B cell (primary cell): ENCODE measurements around the gene TK2. TPM values are rescaled to one million over a fixed set of nuclear protein-coding genes. Genes with fewer than 3 reads are reported as not detected.

ENCODE experiments used
- ATAC-seq: fragments of 200-7000 bp; cut with Tn5 transposase; one replicate; pipeline ENCODE4 v1.10.0; 2021; ENCODE audit warnings: low read depth, mild to moderate bottlenecking, moderate number of reproducible peaks, moderate library complexity
- CTCF ChIA-PET: fragments of 350-600 bp; sonication (Branson Sonifier 250); formaldehyde crosslinking; loops from one replicate; lab custom pipeline; 2021; ENCODE audit warnings: antibody characterized with exemption, inconsistent platforms; lab: Charles Lee
- POLR2A ChIA-PET: fragments of 350-600 bp; sonication (Branson Sonifier 250); formaldehyde crosslinking; loops from one replicate; lab custom pipeline; 2021; ENCODE audit warnings: antibody characterized with exemption; lab: Charles Lee
- DNase-seq: peaks from one replicate; pipeline ENCODE4 v3.0.0; 2013
- H2AFZ ChIP-seq: 2 replicates; pipeline ENCODE4 v1.6.1; 2012; ENCODE audit warnings: mild to moderate bottlenecking, low read depth, low read length; ENCODE audit not compliant: insufficient read depth, poor library complexity, severe bottlenecking
- H3K27ac ChIP-seq, 2 donors: 1 replicate in 1 of 2; 2 replicates in 1 of 2; pipeline ENCODE4 v1.5.1; 2012 to 2013; ENCODE audit warnings: low read length in 2 of 2, mild to moderate bottlenecking in 2 of 2, moderate library complexity in 1 of 2
- H3K27me3 ChIP-seq, 4 experiments: fragments of 200-600 bp in 1 of 4; sonication (generic) in 1 of 4; replicated peaks in 1 of 4; 1 replicate in 2 of 4; 2 replicates in 2 of 4; pipeline versions ENCODE4 v1.6.1 to v1.7.0; 2013 to 2016; ENCODE audit warnings: low read length in 3 of 4, mild to moderate bottlenecking in 2 of 4, mixed read lengths in 1 of 4, moderate library complexity in 1 of 4; ENCODE audit not compliant: insufficient read depth in 4 of 4, control insufficient read depth in 3 of 4; ENCODE audit errors: control extremely low read depth in 1 of 4
- H3K36me3 ChIP-seq, 2 experiments: replicated peaks in 1 of 2; 1 replicate in 1 of 2; 2 replicates in 1 of 2; pipeline versions ENCODE4 v1.6.1 to v1.7.1; 2013; ENCODE audit warnings: low read length in 1 of 2; ENCODE audit not compliant: insufficient read depth in 2 of 2, control insufficient read depth in 1 of 2; ENCODE audit errors: control extremely low read depth in 1 of 2, extremely low read depth in 1 of 2
- H3K4me1 ChIP-seq, 2 donors: fragments of 200-600 bp in 1 of 2; sonication (generic) in 1 of 2; 1 replicate in 1 of 2; 2 replicates in 1 of 2; pipeline versions ENCODE4 v1.5.1 to v1.6.1; 2013 to 2017; ENCODE audit warnings: low read length in 2 of 2; ENCODE audit not compliant: control insufficient read depth in 2 of 2, insufficient read depth in 2 of 2
- H3K4me2 ChIP-seq: replicated peaks from 2 replicates; pipeline ENCODE3; 2012; ENCODE audit warnings: mild to moderate bottlenecking, low read depth, low read length; ENCODE audit not compliant: poor library complexity, severe bottlenecking
- H3K4me3 ChIP-seq, 5 experiments: fragments of 200-600 bp in 1 of 5; sonication (generic) in 1 of 5; 1 replicate in 3 of 5; 2 replicates in 2 of 5; pipeline versions ENCODE4 v1.5.1 to v1.7.0; 2011 to 2016; ENCODE audit warnings: low read length in 4 of 5, mild to moderate bottlenecking in 4 of 5, low read depth in 2 of 5, control low read depth in 1 of 5, moderate library complexity in 1 of 5; ENCODE audit not compliant: insufficient read depth in 1 of 5; ENCODE audit errors: control extremely low read depth in 1 of 5, extremely low read depth in 1 of 5
- H3K79me2 ChIP-seq: fragments of 200-600 bp; sonication (generic); one replicate; pipeline ENCODE4 v1.6.0; 2016; ENCODE audit warnings: low read length; ENCODE audit not compliant: control insufficient read depth, insufficient read depth
- H3K9ac ChIP-seq: fragments of 200-600 bp; sonication (generic); 2 replicates; pipeline ENCODE4 v1.6.1; 2017; ENCODE audit warnings: mild to moderate bottlenecking, low read length, moderate library complexity
- H3K9me3 ChIP-seq, 3 donors: one replicate each; pipeline versions ENCODE4 v1.6.1 to v1.7.1; 2013; ENCODE audit warnings: low read length in 2 of 3; ENCODE audit not compliant: control insufficient read depth in 2 of 3, insufficient read depth in 1 of 3; ENCODE audit errors: control extremely low read depth in 1 of 3
- H4K20me1 ChIP-seq: 2 replicates; pipeline ENCODE4 v1.6.0; 2012; ENCODE audit warnings: mild to moderate bottlenecking, low read length; ENCODE audit not compliant: insufficient read depth, control insufficient read depth, poor library complexity, severe bottlenecking
- H3K27ac Mint-ChIP-seq: one replicate; pipeline ENCODE4 v1.8.0; 2021; ENCODE audit warnings: mixed read lengths
- H3K27me3 Mint-ChIP-seq: one replicate; pipeline ENCODE4 v1.8.0; 2021; ENCODE audit warnings: mixed read lengths
- H3K4me1 Mint-ChIP-seq: one replicate; pipeline ENCODE4 v1.8.0; 2021; ENCODE audit warnings: mixed read lengths
- H3K4me3 Mint-ChIP-seq: one replicate; pipeline ENCODE4 v1.8.0; 2021; ENCODE audit warnings: mixed read lengths
- H3K9me3 Mint-ChIP-seq: one replicate; pipeline ENCODE4 v1.8.0; 2022; ENCODE audit warnings: mixed read lengths; ENCODE audit not compliant: insufficient read depth
- CTCF ChIP-seq: fragments of 200-600 bp; IDR thresholded peaks from one replicate; pipeline ENCODE4 v1.8.0; 2022; ENCODE audit warnings: antibody characterized with exemption, mild to moderate bottlenecking
- EZH2 ChIP-seq: IDR thresholded peaks from 2 replicates; pipeline ENCODE4 v1.6.1; 2012; ENCODE audit warnings: borderline replicate concordance, low read depth, mild to moderate bottlenecking, moderate library complexity, low read length; ENCODE audit not compliant: insufficient read depth, poor library complexity, severe bottlenecking
- WGBS: methylation state at CpG from one replicate; pipeline ENCODE4 v1.1.5; 2013; ENCODE audit warnings: missing lambda C conversion rate; ENCODE audit not compliant: insufficient coverage; 5-methylcytosine and 5-hydroxymethylcytosine counted together
- intact Hi-C: fragments of 100-400 bp; cut with micrococcal nuclease; formaldehyde crosslinking; loops from one replicate; pipeline ENCODE4 v1.10.0; 2022
- polyA plus RNA-seq: library from polyadenylated mRNA; depleted of rRNA; stranded (reverse); fragments of >200 nt; gene quantifications from 2 replicates; pipeline ENCODE4 v1.2.3, GENCODE V29; 2012
- total RNA-seq, 2 donors: library from RNA; stranded (reverse); fragments of 120-200 nt in 1 of 2; gene quantifications; 1 replicate in 1 of 2; 2 replicates in 1 of 2; pipeline versions ENCODE4 v1.2.3 to v1.2.4, GENCODE V29; 2013 to 2022

TK2 gene
- total and polyA plus RNA-seq, 2 donors (not counting 1 experiment from before 2014, with no cell fraction given) = 2.9 to 9.7 TPM

- no peak within 1 kb of the TSS for H3K4me3 ChIP-seq
- H3K27me3 ChIP-seq = no peaks in the 10 kb centered on the region
- H3K9ac ChIP-seq = no peak within 1 kb of the TSS
- TF ChIP-seq CTCF (no peak), EZH2 (no peak)
- no peak within 1 kb of the TSS for H3K4me2 ChIP-seq
- H3K9me3 ChIP-seq = no peaks in the 10 kb centered on the region
- no peaks in the 10 kb centered on the region for H3K4me1 ChIP-seq
- WGBS = 98% methylated on average over 54 of the region's 54 CpGs
- no peak within 1 kb of the TSS for H3K27ac Mint-ChIP-seq
- DNase-seq (no peak), ATAC-seq (no peak)
- no peak within 1 kb of the TSS for H2AFZ ChIP-seq
- POLR2A ChIA-PET = interaction anchor here (0.7 kb wide), 1 partner anchor 14 kb away, joined by 3 read pairs; the partner anchor contains the start of gene CKLF
- H3K79me2 ChIP-seq = peaks cover 4% of the 10 kb centered on the region
- no peaks in the 10 kb centered on the region for H3K27me3 Mint-ChIP-seq
- peaks cover 11% of the 10 kb centered on the region for H3K4me1 Mint-ChIP-seq
- H3K9me3 Mint-ChIP-seq = no peaks in the 10 kb centered on the region
- no peak within 1 kb of the TSS for H3K27ac ChIP-seq
- H3K4me3 Mint-ChIP-seq = no peak within 1 kb of the TSS
- intact Hi-C loops = no loop called here
- peaks cover 5% of the 10 kb centered on the region for H4K20me1 ChIP-seq
- H3K36me3 ChIP-seq = peaks cover 0 to 12% of the 10 kb centered on the region in 2 experiments
- CTCF ChIA-PET = no interaction called here
These were observed 16.4 kb upstream of the TK2 start, which contains the start of gene CMTM1 for GRCh38 chr16:66566051-66566901. CMTM1 (plus strand) TSS chr16:66566439; CDS start chr16:66566514, 75 bp downstream.
